Sigmoid colon (tissue), 4 donors: ENCODE results near the gene CASZ1.

Experiments used
- CTCF ChIP-seq, 4 experiments: fragments of 450-650 bp in 3 of 4; fragments of 200-600 bp in 1 of 4; IDR thresholded peaks; one replicate each; pipeline ENCODE4 v1.5.1; 2016 to 2019; ENCODE audit warnings: antibody characterized with exemption in 4 of 4, mild to moderate bottlenecking in 3 of 4, moderate library complexity in 2 of 4
- EP300 ChIP-seq, 4 donors: sonication (generic); formaldehyde crosslinking; IDR thresholded peaks; one replicate each; pipeline ENCODE4 v1.6.1; 2017; ENCODE audit warnings: antibody characterized with exemption in 4 of 4

GRCh38 chr1:10651793-10652192 lies 144.7 kb downstream of the CASZ1 start:
- TF ChIP-seq CTCF (IDR thresholded peaks at IDR 0.05) = no peak
- TF ChIP-seq EP300 (IDR thresholded peaks at IDR 0.05) = no peak
